GM23338 (cell line): ENCODE measurements around the gene BEND6.

Experiments used
- EZH2 ChIP-seq: fragments of 200-600 bp; sonication (generic); IDR thresholded peaks from one replicate; pipeline ENCODE4 v1.8.0; 2017; ENCODE audit warnings: antibody characterized with exemption, mild to moderate bottlenecking, low read depth; ENCODE audit not compliant: unreplicated experiment
- POLR2AphosphoS5 ChIP-seq: IDR thresholded peaks from 2 replicates; pipeline ENCODE4 v1.6.1; 2016; ENCODE audit warnings: antibody characterized with exemption, low read depth
- TF ChIP-seq, protein P1 (sequence below), 2 experiments: fragments of 200-600 bp in 1 of 2; sonication (generic) in 1 of 2; conservative IDR thresholded peaks; 2 replicates each; pipeline versions ENCODE4 v1.5.1 to v1.6.1; 2016 to 2017; ENCODE audit warnings: antibody characterized with exemption in 2 of 2, low read depth in 2 of 2, mild to moderate bottlenecking in 2 of 2, moderate library complexity in 1 of 2
- TF ChIP-seq, protein P2 (sequence below): IDR thresholded peaks from one replicate; pipeline ENCODE4 v1.6.1; 2018; ENCODE audit warnings: antibody characterized with exemption; ENCODE audit not compliant: unreplicated experiment

DNA sequence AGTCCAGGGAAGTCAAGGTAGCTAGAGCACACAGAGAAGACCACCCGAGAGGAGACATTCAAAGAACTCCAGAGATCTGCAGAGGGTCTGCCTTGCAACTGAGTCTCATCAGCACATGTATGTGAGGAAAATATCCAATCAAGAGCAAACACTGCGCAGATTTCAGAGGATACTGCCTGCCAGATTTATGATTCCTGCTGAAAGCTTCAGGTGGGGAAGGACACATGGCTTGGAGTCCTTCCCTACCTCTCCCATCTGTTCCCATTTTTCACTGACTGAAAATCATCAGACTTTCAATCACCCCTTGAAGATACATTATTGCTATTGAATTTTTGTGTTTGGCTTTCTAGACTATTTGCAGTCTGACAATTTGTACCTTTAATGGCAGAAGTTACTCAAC, 84.0 kb downstream of the BEND6 start:
- TF ChIP-seq, protein P1, sequence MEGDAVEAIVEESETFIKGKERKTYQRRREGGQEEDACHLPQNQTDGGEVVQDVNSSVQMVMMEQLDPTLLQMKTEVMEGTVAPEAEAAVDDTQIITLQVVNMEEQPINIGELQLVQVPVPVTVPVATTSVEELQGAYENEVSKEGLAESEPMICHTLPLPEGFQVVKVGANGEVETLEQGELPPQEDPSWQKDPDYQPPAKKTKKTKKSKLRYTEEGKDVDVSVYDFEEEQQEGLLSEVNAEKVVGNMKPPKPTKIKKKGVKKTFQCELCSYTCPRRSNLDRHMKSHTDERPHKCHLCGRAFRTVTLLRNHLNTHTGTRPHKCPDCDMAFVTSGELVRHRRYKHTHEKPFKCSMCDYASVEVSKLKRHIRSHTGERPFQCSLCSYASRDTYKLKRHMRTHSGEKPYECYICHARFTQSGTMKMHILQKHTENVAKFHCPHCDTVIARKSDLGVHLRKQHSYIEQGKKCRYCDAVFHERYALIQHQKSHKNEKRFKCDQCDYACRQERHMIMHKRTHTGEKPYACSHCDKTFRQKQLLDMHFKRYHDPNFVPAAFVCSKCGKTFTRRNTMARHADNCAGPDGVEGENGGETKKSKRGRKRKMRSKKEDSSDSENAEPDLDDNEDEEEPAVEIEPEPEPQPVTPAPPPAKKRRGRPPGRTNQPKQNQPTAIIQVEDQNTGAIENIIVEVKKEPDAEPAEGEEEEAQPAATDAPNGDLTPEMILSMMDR (conservative IDR thresholded peaks at IDR 0.05; ENCODE audit: low read depth in 2 of 2), result no peak
- TF ChIP-seq EZH2, result no peak
- TF ChIP-seq, protein P2, sequence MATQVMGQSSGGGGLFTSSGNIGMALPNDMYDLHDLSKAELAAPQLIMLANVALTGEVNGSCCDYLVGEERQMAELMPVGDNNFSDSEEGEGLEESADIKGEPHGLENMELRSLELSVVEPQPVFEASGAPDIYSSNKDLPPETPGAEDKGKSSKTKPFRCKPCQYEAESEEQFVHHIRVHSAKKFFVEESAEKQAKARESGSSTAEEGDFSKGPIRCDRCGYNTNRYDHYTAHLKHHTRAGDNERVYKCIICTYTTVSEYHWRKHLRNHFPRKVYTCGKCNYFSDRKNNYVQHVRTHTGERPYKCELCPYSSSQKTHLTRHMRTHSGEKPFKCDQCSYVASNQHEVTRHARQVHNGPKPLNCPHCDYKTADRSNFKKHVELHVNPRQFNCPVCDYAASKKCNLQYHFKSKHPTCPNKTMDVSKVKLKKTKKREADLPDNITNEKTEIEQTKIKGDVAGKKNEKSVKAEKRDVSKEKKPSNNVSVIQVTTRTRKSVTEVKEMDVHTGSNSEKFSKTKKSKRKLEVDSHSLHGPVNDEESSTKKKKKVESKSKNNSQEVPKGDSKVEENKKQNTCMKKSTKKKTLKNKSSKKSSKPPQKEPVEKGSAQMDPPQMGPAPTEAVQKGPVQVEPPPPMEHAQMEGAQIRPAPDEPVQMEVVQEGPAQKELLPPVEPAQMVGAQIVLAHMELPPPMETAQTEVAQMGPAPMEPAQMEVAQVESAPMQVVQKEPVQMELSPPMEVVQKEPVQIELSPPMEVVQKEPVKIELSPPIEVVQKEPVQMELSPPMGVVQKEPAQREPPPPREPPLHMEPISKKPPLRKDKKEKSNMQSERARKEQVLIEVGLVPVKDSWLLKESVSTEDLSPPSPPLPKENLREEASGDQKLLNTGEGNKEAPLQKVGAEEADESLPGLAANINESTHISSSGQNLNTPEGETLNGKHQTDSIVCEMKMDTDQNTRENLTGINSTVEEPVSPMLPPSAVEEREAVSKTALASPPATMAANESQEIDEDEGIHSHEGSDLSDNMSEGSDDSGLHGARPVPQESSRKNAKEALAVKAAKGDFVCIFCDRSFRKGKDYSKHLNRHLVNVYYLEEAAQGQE, result no peak
- no peak for TF ChIP-seq POLR2AphosphoS5
